Stimulated activated CD8-positive, alpha-beta memory T cell treated with anti-CD3 and anti-CD28 coated beads, Interleukin-2, amount 100 ng/mL, for 1 hour (primary cell): ENCODE measurements around the gene TMEM164.

ENCODE experiments used
- DNase-seq, 2 donors: peaks; one replicate each; pipeline ENCODE4 v3.0.0-alpha.2; 2020; ENCODE audit warnings: low read depth in 2 of 2

The TMEM164 gene

DNA sequence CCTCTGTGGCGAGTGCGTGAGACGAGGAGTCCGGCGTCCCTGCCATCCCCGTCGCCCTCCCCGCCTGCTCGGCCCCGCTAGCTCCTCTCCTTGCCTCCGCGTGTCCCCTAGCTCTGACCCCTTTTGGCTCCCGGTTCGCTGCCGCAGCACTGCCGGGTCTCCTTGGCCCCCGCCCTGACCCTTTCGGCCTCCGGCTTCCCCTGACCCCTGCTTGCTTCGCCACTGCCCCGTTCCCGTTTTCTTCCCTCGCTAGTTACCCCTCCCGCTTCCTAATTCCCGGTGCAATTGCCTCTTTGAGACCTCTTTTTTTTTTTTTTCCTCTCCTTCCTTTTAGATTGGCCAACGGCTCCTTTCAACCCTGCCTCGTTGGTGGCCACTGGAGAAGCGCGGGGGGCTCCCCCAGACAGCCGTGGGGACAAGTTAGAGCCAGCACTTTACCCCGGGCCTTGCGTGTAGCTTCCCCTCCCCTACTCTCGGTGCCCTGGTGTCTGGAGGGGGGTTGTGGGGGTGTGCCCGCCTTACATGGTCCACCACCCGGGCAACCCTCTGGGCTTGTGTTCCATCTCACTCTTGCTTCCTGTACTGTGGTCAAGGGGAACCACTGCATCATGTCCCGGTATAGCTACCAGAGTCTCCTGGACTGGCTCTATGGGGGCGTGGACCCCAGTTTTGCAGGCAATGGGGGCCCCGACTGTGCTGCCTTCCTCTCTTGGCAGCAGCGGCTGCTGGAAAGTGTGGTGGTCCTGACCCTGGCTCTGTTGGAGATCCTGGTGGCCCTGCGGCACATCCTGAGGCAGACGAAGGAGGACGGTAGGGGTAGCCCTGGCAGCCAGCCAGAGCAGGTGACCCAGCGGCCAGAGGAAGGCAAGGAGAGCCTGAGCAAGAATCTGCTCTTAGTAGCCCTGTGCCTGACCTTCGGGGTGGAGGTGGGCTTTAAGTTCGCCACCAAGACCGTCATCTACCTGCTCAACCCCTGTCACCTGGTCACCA is 548 bp downstream of the TMEM164 start:
- no peak for DNase-seq

DNA sequence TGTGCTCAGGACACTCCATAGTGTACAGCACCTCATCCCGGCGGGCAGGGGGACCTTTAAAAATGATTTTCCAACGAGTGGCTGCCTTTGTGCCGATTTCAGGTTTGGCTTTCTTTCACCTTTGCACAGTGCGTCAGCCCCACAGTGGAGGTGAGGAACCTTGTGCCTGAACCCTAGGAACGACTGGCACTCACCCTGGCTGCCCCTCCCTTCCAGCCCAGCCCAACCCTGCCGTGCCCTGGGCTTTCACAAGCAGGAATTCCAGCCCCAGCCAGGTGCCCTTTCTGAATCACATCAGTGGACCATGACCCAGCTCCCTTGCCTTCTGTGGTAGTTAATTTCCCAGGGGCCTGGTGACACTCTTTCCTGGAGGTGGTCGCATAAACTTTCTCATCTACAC is 1.3 kb downstream of the TMEM164 start:
- DNase-seq: no peak

DNA sequence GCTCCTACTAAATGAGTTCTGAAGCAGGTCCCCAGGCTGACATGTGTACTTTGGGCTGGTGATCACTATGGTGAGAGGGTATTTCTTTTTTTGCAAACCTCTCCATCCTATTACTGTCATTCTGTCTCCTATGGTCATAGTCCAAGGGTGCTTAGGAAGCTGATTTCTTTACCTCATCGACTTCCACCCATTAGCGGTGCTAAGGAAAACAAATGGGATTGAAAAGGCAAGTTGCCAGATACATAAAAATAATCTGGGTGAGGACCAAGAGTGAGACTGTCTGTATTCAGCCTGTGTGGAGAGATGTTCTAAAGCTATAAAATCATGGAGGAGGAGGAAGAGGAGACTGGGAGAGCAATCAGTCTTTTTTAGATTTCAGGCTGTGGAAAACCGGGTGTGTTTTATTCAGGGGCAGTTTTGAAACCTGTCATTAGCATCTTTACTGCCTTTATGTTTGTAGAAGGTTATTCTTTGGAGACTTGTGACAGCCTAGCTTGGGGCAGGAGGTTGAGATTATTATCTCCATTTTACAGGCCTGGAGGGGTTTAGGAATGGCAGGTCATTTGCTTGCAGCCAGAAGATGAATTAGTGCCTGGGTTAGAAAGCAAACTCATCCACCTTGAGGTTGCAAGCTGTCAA is 1.9 kb downstream of the TMEM164 start:
- no peak for DNase-seq

DNA sequence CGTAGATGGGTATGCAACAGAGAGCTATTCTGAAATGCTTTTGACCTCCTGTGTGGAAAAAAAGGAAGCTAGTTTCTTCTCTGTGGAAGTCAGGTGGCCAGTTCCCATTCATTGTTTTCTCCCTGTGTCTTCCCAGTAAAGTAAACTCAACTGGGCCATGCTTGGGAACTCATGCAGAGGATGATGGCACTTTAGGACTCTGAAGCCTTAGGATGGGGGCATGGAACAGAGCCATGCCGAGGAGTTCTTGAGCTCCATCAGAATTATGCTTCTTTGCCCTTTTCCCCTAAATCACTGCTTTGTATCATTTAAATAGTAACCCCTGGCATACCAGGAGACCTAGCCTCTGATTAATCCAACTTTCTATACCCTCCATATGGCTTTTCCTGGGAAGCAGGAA is 3.2 kb downstream of the TMEM164 start:
- no peak for DNase-seq

DNA sequence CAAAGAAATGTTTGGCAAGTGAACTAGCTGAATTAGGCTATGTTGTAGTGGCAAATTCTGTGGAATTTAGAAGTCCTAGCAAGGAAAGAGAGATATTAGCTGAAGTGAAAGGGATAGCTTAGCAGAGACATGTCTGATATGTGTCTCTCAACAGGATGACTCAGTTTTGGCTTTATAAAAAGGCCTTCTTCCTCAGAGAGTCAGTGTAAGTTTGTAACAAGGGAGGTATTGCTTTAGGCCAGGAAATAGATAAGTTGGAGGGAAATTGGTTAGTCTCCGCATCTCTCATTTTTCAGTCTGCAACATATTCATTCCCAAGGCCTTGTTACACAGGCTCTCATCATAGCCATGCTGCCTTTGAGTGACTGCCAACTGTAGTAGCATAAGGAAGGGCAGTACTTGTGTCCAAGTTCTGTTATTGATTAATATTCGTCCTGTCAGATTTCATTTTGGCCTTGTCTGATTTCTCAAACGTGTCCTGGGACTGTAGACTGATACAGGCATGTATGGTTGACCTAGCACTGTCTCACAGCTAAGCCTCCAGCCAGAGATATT is 4.0 kb downstream of the TMEM164 start:
- no peak for DNase-seq

DNA sequence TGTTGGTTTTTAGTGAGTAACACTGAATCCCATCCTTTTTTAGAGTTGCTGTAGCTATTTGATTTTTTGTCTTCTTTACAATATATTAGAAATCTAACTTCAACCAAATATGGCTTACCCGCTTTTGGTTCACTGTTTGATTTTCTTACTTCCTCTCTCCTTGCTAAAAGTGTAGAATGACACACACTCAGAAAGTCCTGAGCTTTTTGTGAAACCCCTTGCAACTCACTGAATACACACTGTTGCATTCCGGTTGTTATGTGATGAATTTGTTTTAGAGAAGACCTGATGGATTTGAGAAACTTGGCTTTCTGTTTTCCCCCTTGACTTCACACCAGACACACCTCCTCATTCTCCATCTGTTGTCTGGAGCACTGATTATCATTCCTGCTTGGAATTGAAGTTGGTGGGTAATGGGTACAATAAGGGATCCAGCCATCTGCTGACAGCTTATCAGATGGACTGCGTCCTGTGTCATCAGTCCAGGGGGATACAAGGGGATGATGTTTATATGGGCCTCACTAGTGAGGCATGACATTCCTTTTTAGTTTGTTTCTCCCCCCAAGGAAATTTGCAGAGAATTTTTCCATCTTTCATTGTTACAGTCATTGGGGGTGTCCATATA is 5.2 kb downstream of the TMEM164 start:
- no peak for DNase-seq

DNA sequence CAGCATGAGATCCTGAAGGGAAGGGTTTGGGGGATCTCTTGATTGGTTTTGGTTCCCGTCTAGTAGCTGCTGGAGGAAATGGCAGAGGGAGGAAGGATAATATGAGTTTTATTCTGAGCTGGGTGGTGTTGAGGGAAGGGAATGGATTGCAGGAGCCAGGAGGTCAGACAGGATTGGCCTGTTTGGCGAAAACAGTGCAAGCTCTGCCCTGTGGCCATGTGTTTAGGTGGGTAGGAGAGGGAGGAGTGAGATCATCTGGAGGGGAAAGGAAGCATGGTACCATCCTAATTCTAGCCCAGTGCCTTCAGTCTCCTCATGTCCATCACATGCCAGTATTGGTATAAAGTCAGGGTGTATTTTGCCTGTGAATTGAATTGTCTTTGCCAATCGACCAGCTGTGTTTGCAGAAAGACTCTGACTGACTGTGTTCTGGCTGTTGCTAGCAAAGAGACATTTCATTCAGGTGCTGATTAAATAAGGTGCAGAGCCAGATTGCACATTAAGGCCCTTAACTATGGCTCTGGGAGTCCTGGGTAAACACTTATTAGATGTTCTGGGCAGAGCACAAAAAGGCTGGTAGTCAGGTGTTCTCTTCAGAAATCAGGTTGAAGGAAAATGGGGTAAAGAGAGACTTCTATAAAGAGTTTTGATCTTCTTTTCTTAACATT is 10.0 kb downstream of the TMEM164 start:
- no peak for DNase-seq

DNA sequence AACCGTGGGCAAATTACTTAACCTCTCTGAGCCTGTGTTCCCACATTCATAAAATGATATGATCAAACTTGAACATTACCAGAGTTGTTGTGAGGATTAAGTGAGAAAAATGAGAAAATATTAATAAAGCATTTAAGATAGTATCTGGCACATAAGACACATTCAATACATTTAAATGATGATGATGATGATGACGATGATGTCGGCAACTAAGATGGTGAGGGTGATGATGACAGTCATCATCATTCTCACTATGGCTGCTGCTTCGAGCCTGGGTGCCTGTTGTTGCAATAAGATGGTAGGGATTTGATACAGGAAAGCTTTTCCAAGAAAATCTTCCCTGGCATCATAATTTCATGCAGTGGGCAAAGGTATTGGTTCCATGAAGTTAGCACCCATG is 11.1 kb downstream of the TMEM164 start:
- no peak for DNase-seq

DNA sequence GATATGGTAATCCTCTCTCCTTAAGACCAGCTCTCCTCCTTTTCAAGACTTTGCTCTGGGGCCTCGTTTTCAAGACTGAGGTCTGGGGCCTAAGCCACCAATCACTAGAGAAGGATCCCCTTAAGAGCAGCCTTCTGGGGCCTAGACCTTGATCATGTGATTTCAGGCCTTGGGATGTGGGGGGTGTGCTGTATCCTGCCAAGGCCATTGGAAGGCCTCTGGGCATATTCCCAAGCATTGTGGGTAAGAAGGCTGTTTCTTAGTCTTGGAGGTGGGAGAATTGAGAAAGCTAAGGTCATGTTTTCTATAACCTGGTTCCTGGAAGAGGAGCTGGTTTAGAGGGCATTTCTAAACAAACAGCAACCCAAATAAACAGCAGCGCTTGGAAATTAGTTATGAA is 12.1 kb downstream of the TMEM164 start:
- DNase-seq: no peak

DNA sequence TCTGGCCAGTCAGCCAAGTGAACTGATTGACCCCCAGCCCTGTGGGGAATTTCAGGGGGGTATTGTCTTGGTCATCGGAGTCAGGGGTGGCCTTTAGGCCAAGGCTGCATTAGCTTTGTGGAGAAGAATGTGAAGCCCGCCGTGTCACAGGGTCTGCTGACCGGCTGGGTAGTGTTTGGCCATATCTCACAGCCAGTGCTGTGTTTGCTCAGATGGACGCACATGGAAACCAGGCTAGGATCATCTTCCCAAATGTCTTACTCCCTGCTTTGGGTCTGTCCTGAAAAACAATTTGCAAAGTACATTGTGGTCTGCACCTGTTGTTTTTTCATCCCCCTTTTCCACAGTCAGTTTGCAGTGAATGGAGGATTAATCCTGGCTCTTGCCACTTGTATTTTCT is 13.0 kb downstream of the TMEM164 start:
- no peak for DNase-seq

DNA sequence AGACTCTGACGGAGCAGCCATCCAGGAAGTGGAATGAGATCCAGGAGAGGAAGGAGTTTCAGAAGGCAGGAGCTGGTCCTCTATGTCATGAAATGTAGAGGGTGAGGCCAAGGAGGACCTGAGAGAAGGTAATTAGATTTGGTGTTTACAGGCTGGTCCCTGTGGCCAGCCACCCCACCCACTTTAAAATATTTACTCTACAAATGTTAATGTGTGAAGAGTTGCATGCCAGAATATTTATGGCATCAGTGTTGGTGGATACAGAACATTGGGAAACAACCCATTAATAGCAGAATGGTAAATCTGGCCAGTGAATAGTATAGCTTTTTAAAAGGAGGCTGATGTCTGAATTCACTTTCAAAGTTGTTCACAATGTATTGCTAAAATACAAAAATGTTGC is 17.6 kb downstream of the TMEM164 start:
- no peak for DNase-seq

DNA sequence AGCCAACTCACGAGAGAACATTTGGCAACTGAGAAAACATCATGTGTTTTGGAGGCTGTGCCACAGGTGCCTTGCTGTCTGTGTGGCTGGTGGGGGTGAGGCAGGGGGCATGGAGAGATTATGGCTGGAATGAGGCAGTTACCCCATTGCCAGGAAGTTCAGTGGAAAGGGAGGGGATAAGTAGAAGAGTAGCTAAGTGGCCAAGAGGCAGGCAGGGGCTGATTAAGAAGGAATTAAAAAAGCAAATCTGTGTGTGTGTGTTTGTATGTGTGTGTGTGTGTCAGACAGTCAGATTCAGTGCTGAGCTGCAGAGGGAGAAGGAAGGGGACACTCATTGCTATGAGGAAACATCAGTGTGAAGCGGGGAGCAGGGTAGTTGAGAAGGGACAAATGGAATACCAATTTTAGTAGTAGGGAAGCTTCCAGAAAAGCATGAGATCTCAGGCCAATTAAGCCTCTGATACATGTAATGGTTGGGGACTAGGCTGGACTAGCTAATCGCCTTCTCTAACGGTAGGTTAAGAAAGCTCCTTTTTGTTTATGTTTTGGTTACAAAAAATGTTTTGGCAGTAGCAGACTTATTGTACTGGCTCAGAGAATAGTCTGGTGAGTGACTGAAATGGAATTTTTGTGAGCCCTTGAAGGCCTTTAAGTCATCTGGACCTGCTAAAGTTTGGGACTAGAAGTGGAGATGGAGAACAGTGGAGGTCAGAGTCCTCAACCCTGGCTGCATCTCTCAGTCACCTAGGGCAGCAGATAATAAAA is 18.5 kb downstream of the TMEM164 start:
- DNase-seq: no peak

DNA sequence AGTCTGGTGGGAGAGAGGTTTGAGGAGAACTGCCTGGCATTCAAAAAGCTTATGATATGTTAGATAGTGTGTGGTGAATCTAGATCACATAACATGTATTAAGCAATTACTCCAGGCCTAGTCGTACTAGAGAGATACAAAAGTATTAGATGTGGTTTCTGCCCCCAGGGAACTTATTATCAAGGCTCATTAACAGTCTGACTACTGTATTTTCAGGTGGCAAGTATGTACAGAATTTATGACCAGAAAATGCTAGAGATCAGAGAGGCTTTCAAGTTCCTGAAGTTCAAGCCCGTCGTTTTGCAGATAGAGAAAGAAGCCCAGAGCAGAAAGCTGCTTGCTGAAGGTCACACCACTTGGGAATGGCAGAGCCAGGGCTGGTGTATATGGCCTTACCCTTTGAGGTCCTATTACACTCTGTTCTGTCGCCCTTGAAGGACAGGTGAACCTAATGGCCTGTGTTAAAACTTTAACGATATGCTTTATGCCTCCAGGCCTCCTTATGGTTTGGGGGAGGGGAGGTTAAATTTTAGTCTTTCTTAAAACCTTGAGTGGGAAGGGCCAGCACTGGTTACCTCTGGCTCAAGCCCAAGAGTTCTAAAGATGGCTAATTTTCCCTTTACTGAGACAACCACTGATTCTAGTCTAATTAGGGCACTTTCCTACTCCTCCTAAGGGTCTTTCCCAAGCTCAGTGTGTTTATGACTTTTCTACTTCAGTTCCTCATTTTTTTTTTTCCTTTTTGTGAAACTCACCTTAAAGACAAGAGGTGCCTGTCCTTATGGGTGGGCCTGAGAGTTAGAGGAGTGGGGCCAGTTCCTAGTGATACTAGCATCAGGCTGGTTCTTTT is 19.9 kb downstream of the TMEM164 start:
- DNase-seq: no peak

DNA sequence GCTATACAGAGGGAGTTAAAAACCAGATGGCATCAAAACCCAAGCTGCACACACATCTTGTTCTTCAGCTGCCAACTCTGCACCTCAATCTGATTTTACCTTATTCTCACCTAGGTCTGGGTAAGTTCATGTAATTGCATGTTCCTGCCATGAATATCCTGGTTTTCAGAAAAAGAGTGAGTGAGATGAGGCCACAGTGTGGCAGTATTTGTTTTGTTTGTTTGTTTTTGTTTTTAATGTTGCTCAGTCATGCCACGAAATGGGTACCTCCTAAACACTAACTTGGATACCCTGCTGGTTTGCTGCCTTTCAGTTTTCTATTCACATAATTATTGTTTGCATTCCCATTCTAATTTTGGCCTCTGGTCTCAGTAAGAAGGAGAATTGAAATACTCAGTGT is 22.5 kb downstream of the TMEM164 start:
- DNase-seq: no peak

DNA sequence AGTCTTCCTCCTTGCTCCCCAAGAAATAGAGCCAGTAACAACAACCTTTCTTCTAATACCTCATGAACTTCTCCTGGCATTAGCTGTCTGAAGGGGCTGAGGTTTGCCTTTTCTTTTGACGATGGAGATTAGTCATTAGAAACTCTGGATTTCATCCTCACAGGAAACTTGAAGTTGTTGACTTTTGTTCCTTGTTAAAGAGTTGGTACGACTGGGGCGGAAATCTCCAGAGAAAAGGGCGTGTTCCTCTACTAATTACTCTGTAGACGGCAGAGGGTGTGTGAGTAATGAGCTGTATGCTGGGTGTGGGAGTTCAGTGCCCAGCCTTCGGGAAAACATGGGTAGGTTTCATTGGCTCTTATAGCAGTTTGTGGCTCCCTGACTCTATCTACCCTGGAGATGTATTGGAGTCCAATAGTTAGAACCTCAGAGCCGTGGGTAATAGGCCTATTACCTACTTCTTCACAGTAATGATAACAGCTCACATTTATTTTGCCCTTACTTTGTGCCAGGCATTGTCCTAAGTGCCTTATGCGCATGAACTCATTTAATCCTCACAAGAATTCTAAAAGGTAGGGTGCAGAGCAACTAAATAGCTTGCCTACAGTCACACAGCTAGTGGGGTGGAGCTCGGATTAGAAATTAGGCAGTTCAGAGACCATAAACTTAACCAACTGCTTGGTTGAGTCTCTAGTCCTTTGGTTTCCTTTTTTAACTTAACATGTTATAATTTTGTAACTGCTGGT is 23.4 kb downstream of the TMEM164 start:
- DNase-seq: no peak

DNA sequence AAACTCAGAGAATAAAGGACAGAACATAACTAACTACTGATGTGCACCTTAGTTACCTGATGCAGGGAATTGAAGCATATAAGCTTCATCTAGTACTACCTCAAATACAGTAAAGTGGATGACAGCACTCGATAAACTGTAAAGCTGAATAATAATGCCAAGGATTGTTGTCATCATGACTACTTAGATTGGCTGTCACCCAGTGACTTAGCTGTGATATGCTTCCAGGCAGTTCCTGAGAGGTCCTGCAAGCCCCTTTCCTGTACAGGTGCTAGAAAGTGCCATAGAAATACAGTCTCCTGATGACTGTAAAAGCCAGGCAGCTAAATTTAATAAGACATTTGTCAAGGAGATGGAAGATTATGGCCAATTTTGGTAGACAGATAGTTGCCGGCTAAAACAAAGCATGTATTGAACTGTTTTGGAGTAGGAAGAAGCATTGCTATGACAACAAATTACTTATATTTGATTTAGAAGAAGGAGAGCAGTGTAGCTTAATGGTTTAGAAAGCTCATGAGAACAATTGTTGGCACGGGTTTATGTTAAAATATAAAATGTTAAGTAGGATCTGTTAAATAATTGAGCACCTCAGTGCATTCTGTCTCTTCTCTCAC is 29.7 kb downstream of the TMEM164 start:
- no peak for DNase-seq

DNA sequence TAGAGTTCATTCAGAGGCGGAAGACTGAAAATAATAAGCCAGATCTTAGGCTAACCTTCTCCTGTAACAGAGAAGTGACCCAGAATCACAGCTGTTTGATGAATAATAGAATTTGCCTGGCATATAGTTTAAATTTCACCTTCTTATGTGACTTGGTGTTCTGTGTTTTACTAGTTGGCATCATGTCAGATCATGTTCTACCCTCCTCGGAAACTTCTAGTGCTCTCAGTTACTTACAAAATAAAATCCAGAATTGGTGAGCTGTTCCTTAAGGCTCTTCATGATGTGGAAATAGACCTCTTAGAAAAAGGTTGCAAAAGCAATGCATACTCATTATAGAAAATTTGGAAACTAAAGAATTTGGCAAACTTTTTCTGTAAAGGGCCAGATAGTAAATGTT is 31.1 kb downstream of the TMEM164 start:
- DNase-seq: no peak

DNA sequence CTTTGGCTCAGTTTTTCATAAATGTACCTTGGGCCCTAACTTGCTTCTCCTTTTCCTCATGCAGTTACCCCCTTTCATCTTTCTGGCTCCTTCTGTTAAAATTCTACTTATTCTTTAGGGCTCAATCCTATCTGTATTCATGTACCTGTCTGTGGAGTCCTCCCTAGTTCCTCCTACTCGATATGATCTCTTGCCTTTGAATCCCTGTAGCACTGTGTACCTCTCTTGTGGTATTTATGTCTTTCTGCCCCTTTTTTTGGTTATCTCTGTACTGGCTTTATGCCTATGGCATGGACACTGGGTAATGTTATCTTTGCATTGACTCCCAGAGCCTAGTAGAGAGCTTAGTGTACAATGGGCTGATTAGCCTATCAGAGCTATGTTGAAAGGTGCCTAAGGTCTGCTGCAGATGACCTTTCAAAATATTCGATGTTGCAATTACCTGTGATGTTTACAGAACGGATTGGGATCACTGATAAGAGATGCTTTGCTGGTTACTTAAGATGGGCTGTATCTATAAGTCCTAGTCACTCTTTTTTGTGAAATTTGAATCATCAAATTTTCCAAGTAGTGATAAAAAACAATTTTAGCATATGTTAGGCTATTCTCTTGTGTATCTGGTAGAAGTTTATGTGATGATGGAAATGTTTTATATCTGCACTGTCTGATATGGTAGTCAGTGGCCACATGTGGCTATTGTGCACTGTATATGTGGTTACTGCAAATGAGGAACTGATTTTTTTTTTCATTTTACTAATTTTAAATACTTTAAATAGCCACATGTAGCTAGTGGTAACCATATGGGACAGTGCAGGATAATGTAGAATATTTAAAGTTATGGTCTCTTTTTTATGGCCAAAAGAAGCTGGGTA is 33.5 kb downstream of the TMEM164 start:
- no peak for DNase-seq
